ENCODE results near the gene ACACA.

ACACA gene

DNA sequence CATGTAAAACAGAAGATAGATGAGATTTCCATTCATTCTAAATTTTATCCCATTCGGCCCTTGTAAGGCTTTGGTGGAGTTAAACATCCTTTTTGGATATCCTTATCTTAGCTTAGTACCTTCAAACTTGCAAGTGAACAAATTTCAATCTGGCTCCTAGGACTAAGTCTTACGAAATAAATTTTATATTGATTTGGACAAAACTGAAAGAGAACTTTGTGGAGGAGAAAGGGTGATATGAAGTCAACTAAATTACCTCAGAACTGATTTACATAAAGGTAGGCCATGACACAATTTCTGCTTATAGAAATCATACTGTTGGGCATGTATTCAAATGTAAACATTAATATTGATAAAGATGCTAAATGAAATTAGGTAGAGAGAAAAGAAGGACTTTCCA is 206.1 kb downstream of the ACACA start:
- ChIA-PET CTCF (interaction anchor here (0.8 kb wide), 1 partner anchor 10 kb away, joined by 3 read pairs; no protein-coding TSS in a partner anchor), POLR2A (no interaction called here)
- no peak for TF ChIP-seq ZNF133 (tag by site-specific recombination; IDR thresholded peaks at IDR 0.05)
- no peak for TF ChIP-seq ZNF121 (tag by site-specific recombination; IDR thresholded peaks at IDR 0.05)
- TF ChIP-seq, protein P1, sequence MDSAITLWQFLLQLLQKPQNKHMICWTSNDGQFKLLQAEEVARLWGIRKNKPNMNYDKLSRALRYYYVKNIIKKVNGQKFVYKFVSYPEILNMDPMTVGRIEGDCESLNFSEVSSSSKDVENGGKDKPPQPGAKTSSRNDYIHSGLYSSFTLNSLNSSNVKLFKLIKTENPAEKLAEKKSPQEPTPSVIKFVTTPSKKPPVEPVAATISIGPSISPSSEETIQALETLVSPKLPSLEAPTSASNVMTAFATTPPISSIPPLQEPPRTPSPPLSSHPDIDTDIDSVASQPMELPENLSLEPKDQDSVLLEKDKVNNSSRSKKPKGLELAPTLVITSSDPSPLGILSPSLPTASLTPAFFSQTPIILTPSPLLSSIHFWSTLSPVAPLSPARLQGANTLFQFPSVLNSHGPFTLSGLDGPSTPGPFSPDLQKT (IDR thresholded peaks at IDR 0.05; ENCODE audit: borderline replicate concordance, low read depth, low read length), result no peak
- TF ChIP-seq ZNF791 (tag by site-specific recombination; IDR thresholded peaks at IDR 0.05), result no peak
- TF ChIP-seq ZNF660 (tag by site-specific recombination; IDR thresholded peaks at IDR 0.05), result no peak
- TF ChIP-seq, protein P2, sequence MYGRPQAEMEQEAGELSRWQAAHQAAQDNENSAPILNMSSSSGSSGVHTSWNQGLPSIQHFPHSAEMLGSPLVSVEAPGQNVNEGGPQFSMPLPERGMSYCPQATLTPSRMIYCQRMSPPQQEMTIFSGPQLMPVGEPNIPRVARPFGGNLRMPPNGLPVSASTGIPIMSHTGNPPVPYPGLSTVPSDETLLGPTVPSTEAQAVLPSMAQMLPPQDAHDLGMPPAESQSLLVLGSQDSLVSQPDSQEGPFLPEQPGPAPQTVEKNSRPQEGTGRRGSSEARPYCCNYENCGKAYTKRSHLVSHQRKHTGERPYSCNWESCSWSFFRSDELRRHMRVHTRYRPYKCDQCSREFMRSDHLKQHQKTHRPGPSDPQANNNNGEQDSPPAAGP (tag by site-specific recombination; IDR thresholded peaks at IDR 0.05), result no peak
- TF ChIP-seq ZNF214 (tag by site-specific recombination; IDR thresholded peaks at IDR 0.05; ENCODE audit: borderline replicate concordance), result no peak
- TF ChIP-seq YY1 (tag by site-specific recombination; IDR thresholded peaks at IDR 0.05), result no peak
- no peak for TF ChIP-seq ZNF146 (tag by site-specific recombination; IDR thresholded peaks at IDR 0.05)
- TF ChIP-seq, protein P3, sequence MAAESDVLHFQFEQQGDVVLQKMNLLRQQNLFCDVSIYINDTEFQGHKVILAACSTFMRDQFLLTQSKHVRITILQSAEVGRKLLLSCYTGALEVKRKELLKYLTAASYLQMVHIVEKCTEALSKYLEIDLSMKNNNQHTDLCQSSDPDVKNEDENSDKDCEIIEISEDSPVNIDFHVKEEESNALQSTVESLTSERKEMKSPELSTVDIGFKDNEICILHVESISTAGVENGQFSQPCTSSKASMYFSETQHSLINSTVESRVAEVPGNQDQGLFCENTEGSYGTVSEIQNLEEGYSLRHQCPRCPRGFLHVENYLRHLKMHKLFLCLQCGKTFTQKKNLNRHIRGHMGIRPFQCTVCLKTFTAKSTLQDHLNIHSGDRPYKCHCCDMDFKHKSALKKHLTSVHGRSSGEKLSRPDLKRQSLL (tag by site-specific recombination; IDR thresholded peaks at IDR 0.05), result no peak
- no peak for TF ChIP-seq ZNF792 (tag by site-specific recombination; IDR thresholded peaks at IDR 0.05)
- TF ChIP-seq, protein P4, sequence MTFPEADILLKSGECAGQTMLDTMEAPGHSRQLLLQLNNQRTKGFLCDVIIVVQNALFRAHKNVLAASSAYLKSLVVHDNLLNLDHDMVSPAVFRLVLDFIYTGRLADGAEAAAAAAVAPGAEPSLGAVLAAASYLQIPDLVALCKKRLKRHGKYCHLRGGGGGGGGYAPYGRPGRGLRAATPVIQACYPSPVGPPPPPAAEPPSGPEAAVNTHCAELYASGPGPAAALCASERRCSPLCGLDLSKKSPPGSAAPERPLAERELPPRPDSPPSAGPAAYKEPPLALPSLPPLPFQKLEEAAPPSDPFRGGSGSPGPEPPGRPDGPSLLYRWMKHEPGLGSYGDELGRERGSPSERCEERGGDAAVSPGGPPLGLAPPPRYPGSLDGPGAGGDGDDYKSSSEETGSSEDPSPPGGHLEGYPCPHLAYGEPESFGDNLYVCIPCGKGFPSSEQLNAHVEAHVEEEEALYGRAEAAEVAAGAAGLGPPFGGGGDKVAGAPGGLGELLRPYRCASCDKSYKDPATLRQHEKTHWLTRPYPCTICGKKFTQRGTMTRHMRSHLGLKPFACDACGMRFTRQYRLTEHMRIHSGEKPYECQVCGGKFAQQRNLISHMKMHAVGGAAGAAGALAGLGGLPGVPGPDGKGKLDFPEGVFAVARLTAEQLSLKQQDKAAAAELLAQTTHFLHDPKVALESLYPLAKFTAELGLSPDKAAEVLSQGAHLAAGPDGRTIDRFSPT (tag by site-specific recombination; IDR thresholded peaks at IDR 0.05), result no peak
- no peak for TF ChIP-seq ZNF747 (tag by site-specific recombination; IDR thresholded peaks at IDR 0.05)
- TF ChIP-seq, protein P5, sequence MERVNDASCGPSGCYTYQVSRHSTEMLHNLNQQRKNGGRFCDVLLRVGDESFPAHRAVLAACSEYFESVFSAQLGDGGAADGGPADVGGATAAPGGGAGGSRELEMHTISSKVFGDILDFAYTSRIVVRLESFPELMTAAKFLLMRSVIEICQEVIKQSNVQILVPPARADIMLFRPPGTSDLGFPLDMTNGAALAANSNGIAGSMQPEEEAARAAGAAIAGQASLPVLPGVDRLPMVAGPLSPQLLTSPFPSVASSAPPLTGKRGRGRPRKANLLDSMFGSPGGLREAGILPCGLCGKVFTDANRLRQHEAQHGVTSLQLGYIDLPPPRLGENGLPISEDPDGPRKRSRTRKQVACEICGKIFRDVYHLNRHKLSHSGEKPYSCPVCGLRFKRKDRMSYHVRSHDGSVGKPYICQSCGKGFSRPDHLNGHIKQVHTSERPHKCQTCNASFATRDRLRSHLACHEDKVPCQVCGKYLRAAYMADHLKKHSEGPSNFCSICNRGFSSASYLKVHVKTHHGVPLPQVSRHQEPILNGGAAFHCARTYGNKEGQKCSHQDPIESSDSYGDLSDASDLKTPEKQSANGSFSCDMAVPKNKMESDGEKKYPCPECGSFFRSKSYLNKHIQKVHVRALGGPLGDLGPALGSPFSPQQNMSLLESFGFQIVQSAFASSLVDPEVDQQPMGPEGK (tag by site-specific recombination; IDR thresholded peaks at IDR 0.05), result no peak
- TF ChIP-seq, protein P6, sequence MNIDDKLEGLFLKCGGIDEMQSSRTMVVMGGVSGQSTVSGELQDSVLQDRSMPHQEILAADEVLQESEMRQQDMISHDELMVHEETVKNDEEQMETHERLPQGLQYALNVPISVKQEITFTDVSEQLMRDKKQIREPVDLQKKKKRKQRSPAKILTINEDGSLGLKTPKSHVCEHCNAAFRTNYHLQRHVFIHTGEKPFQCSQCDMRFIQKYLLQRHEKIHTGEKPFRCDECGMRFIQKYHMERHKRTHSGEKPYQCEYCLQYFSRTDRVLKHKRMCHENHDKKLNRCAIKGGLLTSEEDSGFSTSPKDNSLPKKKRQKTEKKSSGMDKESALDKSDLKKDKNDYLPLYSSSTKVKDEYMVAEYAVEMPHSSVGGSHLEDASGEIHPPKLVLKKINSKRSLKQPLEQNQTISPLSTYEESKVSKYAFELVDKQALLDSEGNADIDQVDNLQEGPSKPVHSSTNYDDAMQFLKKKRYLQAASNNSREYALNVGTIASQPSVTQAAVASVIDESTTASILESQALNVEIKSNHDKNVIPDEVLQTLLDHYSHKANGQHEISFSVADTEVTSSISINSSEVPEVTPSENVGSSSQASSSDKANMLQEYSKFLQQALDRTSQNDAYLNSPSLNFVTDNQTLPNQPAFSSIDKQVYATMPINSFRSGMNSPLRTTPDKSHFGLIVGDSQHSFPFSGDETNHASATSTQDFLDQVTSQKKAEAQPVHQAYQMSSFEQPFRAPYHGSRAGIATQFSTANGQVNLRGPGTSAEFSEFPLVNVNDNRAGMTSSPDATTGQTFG (tag by site-specific recombination; IDR thresholded peaks at IDR 0.05; ENCODE audit: borderline replicate concordance), result no peak
- TF ChIP-seq ZNF184 (tag by site-specific recombination; IDR thresholded peaks at IDR 0.05), result no peak
- no peak for TF ChIP-seq ZNF112 (tag by site-specific recombination; IDR thresholded peaks at IDR 0.05)
- TF ChIP-seq ZNF664 (tag by site-specific recombination; IDR thresholded peaks at IDR 0.05), result no peak
- H3K4me1 ChIP-seq (ENCODE audit: control insufficient read depth, insufficient read depth, low read length), result no peaks in the 10 kb centered on the region
- H3K27ac ChIP-seq (ENCODE audit: extremely low read depth, low read depth, low read length), result no peak overlapping the region
- H3K36me3 ChIP-seq (ENCODE audit: control insufficient read depth in 2 of 2, insufficient read depth in 1 of 2, low read length in 2 of 2), result peaks cover 33 to 52% of the 10 kb centered on the region in 2 experiments
- H3K4me3 ChIP-seq (ENCODE audit: low read depth, low read length), result no peak overlapping the region
- no peaks in the 10 kb centered on the region for H3K9me3 ChIP-seq (ENCODE audit: control insufficient read depth, insufficient read depth, low read depth, low read length)

Measured in HEK293 (cell line).